TTC549 (cell line): Measurements from ENCODE around the gene FLNA.

Source experiments
- FAIRE-seq: peaks from 2 replicates; lab custom pipeline; 2012; peaks lifted over from hg19 to GRCh38; lab: Jason Lieb, UNC

The FLNA gene

DNA sequence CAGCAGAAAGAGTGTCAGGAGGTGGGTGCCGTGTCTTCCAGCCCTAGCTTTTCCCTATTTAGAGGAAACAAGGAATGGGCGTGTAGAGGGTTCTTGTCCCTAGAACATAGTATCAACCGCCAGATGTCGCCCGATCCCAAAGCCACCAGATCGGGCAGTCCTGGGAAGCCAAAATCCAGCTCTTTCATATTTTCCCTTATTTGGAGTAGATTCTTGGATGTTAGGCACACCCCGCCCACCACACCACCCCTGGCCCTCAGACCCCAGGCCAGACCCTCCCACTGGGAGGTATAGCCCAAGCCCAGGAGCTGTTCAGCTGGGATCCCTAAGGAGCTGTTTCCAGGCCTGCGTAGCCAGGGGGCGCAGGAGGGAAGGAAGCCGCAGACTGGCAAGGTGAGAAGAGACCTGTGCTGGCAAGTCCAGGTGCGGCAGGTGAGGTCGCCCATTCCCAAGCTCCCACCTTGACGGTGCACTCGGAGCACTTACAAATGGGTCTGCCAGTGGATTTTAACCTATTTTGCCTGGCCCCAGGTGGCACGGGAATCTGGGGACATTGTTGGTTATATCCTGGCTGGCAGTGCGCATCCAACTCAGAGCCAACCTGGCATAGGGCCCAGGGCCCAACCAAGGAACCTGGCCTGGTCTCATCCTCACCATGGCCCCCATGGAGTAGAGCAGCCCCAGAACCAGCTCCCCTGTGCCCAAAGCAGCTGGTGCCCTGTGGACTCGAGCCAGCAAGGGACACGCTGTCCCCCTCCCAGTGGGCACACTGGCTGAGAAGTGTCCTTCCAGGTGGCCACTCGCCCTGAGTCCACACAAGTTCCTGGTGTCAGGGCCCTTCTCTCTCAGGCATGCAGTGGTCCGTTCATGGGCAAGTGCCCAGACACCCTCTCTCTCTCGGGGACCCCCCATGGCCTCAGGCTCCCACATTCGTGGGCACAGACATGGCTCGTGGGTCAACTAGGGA, 811 bp downstream of the FLNA start:
- no peak for FAIRE-seq

DNA sequence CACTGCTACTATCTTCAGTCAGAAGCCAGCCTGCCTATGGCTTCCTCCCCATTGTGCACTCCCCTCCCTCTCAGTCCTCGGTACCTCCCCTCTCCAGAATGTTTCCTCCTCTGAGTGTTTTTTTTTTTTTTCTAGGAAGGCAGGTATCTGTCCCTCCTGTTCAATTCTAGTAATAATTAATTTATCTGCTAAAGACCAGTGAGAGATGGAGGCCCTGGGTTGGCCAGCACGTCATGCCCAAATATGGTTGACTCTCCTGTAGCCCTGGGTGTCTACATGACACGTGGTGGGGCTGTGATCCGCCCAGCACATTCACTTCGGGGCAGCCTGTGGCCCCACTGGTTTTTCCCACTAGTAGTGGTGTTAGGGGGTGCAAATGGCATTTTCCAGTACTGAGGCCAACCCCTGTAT, 1.8 kb downstream of the FLNA start:
- no peak for FAIRE-seq

DNA sequence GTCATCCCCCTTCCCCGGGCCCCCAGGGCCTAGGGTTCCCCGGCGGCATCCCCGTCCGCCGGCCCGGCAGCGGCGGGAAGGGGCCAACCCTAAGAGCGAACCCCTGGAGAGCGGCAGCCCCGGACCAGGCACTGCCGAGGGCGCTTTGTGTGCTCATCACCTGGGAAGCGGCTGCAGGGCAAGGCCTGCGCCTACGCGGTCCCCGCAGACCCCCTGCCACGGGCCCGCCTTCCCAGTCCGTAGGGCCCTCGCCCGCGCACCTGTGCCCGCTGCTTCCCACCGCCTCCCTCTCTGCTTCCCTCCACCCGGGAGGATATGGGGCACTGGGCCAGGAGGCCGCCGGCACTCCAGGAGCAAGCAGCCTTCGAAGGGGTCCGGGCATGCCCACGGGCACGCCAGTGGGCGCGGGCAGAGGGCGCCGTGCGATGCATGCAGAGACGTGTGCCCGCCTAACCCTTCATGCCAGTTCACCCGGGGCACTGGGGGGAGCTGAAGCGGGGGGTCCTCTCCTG, 2.6 kb downstream of the FLNA start:
- FAIRE-seq = no peak

DNA sequence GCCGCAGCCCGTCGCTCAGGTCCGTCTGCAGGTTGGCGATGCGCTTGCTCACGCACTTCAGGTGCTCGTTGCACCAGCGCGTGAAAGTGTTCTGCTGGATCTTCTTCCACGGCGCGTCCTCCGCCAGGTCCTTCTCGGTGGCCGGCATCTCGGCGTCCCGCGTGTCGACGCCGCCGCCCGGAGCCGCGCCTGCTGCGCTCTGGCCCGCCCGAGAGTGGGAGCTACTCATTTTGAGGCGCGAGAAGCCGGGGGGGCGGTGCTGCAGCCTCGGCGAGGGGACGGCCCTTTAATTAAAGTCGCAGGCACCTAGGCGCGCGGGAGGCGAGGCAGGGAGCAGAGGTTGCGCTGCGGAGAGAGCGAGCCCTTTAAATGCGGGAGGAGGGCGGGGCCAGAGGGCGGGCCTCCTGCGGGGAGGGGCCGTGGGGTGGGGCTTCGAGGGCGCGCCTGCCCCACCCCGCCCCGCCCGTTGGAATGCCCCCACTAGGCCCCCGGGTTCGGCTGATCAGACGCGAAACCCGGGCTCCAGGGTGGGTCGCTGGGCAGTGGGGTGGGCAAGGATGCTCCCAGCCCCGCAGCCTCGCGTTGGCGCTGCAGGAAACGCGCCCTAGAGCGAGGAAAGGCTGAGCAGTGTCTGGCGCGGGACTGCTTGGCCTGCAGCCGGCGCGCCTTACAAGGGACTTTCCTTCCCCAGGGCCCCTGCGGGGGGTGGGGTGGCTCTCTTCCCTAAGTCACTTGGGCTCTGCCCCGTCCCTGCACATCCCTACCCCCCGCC, 3.2 kb downstream of the FLNA start:
- FAIRE-seq = no peak

GRCh38 chrX:154370300-154371016, 4.0 kb downstream of the FLNA start:
- FAIRE-seq = no peak

- FAIRE-seq = no peak
These were observed 4.8 kb downstream of the FLNA start for GRCh38 chrX:154369449-154370299.

GRCh38 chrX:154368630-154369448, 5.6 kb downstream of the FLNA start:
- no peak for FAIRE-seq

DNA sequence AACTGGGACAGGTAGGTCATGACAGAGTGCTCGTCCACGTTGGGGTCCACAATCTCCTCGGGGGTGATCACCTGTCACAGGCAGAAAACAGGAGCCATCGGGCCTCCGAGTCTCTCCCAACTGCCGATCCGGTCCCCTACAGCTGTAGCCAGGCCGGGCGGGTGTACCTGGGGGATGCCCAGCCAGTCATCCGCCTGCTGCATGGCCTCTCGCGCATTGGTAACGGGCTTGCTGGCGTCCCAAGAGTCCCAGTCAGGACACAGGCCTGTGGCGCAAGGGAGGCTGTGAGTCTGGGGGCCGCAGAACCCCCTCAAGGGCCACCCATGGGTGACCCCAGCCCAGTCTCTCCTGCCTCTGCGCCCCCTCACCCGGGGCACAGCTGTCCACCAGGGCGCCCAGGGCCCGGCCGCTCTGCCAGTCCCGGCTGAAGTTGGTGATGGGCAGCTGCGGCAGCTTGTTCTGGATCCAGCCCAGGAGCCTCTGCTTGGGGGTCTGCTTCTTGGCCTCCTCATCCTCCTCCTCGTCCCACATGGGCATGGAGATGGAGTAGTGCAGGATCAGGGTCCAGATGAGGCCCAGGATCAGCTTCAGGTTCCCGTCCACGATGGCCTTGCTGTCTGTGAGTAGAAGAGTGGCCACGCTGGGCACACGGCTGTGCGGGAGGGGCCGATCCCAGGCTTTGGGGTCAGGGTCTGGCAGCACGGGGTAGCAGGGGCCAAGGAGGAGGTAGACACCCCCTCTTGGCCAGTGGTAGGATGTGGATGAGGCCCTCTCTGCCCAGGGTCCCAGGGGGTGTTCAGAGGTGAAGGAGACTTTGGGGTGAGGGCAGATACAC, 6.7 kb downstream of the FLNA start:
- no peak for FAIRE-seq

GRCh38 chrX:154366666-154367055, 7.8 kb downstream of the FLNA start:
- FAIRE-seq = no peak

- FAIRE-seq = no peak
These were observed 8.3 kb downstream of the FLNA start for GRCh38 chrX:154365997-154366665.

GRCh38 chrX:154365052-154365600, 9.3 kb downstream of the FLNA start:
- no peak for FAIRE-seq

GRCh38 chrX:154363706-154364439, 10.6 kb downstream of the FLNA start:
- no peak for FAIRE-seq

DNA sequence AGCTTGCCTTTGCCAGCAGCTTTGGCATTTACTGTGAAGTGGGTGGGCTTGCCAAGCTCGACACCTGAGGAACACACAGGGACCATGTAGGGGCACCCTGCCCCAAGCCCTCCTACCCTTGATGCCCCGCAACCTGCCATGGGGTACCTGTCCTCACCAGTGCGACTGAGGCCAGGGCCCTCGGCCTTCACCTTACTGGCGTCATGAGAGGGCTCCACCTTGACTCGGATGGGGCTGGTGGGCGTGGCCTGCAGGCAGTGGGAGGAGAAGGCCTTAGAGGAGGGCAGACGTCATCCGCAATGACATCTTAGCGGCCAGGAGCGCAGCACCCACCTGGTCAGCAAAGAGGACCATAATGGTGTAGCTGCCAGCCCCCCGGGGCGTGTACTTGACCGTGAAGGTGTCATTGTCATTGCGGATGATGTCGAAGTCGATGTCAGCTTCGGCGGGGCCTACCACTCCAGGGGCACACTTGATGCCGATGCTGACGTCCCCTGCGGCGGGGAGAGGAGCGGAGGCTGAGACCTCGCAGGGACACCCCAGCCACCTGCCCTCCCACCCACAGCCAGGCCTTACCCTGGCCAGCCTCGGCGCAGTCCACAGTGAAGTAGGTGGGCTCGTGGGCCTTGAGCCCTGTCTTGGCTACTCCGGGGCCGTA, 12.2 kb downstream of the FLNA start:
- FAIRE-seq = no peak

GRCh38 chrX:154360155-154360713, 14.2 kb downstream of the FLNA start:
- FAIRE-seq = no peak

- no peak for FAIRE-seq
These were observed 14.9 kb downstream of the FLNA start for GRCh38 chrX:154359362-154360154.

GRCh38 chrX:154358829-154359228, 15.6 kb downstream of the FLNA start:
- no peak for FAIRE-seq
